ENCODE measurements around the gene DHX29. TPM values are rescaled to one million over a fixed set of nuclear protein-coding genes. Genes with fewer than 3 reads are reported as not detected.
"Not testable (repeated sequence)": the region's sequence is repeated elsewhere in the genome, so short reads cannot be mapped to it uniquely, and the experiment has no call there.

DHX29 gene
- total RNA-seq, 1 experiment from 2014 or later = 23.5 TPM

DNA sequence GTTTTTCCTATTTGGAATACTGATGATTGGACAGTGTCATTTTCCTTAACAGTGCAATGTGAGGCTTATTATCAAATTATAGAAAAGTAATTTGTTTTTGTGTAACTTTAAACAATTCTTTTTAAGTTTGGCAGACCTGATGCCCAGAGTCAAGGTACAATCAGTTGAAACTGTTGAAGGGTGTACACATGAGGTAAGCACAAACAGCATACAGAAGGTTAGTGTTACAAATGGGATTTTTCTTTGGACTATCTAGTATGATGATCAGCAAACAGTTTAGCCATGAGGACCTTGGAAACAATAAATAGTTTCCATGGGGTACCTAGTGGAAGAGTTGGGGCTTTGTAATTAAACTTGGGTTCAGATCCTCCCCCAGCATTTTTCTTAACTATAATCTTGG lies 16.5 kb upstream of the DHX29 start:
- Histone ChIP-seq H3K9ac (ENCODE audit: low read length) (no peak overlapping the region), H3K4me1 (ENCODE audit: low read length) (peaks cover 6% of the 10 kb centered on the region; the same call in 1 of the 2 replicates), H3K9me2 (replicated peaks; ENCODE audit: insufficient read depth, low read length) (no peaks in the 10 kb centered on the region), H3K4me2 (ENCODE audit: low read depth, low read length, poor library complexity, severe bottlenecking) (no peak overlapping the region), H2AFZ (ENCODE audit: low read length) (no peak overlapping the region), H3K27me3 (ENCODE audit: low read length) (no peaks in the 10 kb centered on the region), H4K20me1 (ENCODE audit: insufficient read depth, low read depth, low read length) (peaks cover 6% of the 10 kb centered on the region; the same call in 1 of the 2 replicates), H3K27ac (ENCODE audit: low read length) (no peak overlapping the region), H3K4me3 (ENCODE audit: low read length) (no peak overlapping the region), H3K36me3 (ENCODE audit: insufficient read depth, low read length) (peaks cover 31% of the 10 kb centered on the region; the same call in 1 of the 2 replicates), H3K79me2 (ENCODE audit: low read length) (peaks cover 95% of the 10 kb centered on the region), H3K9me3 (ENCODE audit: low read length) (no peaks in the 10 kb centered on the region)
- DNase-seq = peak; percentile 49

DNA sequence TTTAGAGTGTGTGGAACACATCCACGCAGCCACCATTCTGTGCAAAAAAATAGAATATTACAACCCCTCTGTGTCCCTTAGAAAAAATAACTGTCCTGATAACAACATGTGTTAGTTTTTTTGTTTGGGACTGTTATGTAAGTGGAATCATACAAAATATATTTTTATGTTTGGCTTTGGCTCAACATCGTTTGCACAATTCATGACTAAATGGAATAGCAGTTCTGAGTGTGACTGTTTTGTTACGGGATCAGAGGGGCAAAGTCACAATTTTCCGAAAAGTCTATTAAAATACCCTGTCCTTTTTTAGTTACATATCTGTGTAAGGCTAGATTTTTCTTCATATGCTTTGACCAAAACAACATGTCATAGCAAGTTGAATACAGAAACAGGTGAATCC lies 13.1 kb upstream of the DHX29 start:
- H3K9ac ChIP-seq (ENCODE audit: low read length) = no peak overlapping the region
- no peak overlapping the region for H2AFZ ChIP-seq (ENCODE audit: low read length)
- peaks cover 6% of the 10 kb centered on the region; the same call in 1 of the 2 replicates for H3K4me1 ChIP-seq (ENCODE audit: low read length)
- no peaks in the 10 kb centered on the region for H3K9me2 ChIP-seq (replicated peaks; ENCODE audit: insufficient read depth, low read length)
- DNase-seq = no peak
- H3K36me3 ChIP-seq (ENCODE audit: insufficient read depth, low read length) = peaks cover 17% of the 10 kb centered on the region
- H3K4me2 ChIP-seq (ENCODE audit: low read depth, low read length, poor library complexity, severe bottlenecking) = no peak overlapping the region
- no peaks in the 10 kb centered on the region for H3K27me3 ChIP-seq (ENCODE audit: low read length)
- H4K20me1 ChIP-seq (ENCODE audit: insufficient read depth, low read depth, low read length) = peaks cover 6% of the 10 kb centered on the region; the same call in 1 of the 2 replicates
- no peaks in the 10 kb centered on the region for H3K9me3 ChIP-seq (ENCODE audit: low read length)
- peaks cover 97% of the 10 kb centered on the region for H3K79me2 ChIP-seq (ENCODE audit: low read length)
- no peak overlapping the region for H3K4me3 ChIP-seq (ENCODE audit: low read length)
- H3K27ac ChIP-seq (ENCODE audit: low read length) = no peak overlapping the region

DNA sequence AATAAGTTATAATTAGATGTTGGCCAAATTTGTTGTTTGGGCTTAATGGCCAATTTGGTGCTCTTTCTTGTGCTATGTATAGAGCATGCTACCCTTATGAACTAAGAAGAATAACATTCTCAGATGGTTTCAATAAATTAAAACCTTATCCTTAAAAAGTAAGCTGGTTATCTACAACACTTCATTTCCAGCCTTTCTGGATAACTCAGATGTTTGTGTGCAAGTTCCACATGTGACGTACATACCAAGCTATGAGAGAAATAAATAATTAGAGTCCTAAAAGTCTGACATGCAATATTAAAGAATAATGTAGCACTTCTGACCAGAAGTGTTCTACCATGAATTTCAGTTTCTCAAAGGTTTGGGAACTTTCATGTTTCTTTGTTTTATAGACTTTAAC lies 12.0 kb upstream of the DHX29 start:
- no peak for DNase-seq
- Histone ChIP-seq H3K4me2 (ENCODE audit: low read depth, low read length, poor library complexity, severe bottlenecking) (no peak overlapping the region), H3K27me3 (ENCODE audit: low read length) (no peaks in the 10 kb centered on the region), H2AFZ (ENCODE audit: low read length) (no peak overlapping the region), H3K9ac (ENCODE audit: low read length) (no peak overlapping the region), H3K4me3 (ENCODE audit: low read length) (no peak overlapping the region), H3K9me3 (ENCODE audit: low read length) (peaks cover 5% of the 10 kb centered on the region), H3K4me1 (ENCODE audit: low read length) (peaks cover 6% of the 10 kb centered on the region; the same call in 1 of the 2 replicates), H3K27ac (ENCODE audit: low read length) (no peak overlapping the region), H3K79me2 (ENCODE audit: low read length) (peaks cover 97% of the 10 kb centered on the region), H4K20me1 (ENCODE audit: insufficient read depth, low read depth, low read length) (peaks cover 6% of the 10 kb centered on the region; the same call in 1 of the 2 replicates), H3K9me2 (replicated peaks; ENCODE audit: insufficient read depth, low read length) (no peaks in the 10 kb centered on the region), H3K36me3 (ENCODE audit: insufficient read depth, low read length) (peaks cover 21% of the 10 kb centered on the region)

DNA sequence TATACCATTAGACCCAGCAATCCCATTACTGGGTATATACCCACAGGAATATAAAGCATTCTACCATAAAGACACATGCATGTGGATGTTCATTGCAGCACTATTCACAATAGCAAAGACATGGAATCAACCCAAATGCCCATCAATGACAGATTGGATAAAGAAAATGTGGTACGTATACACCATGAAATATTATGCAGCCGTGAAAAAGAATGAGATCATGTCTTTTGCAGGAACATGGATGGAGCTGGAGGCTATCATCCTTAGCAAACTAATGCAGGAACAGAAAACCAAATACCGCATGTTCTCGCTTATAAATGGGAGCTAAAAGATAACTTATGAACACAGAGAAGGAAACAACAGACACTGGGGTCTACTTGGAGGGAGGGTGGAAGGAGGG lies 10.7 kb upstream of the DHX29 start:
- not testable (repeated sequence) for H3K9ac ChIP-seq (ENCODE audit: low read length); H3K4me1 ChIP-seq (ENCODE audit: low read length); H2AFZ ChIP-seq (ENCODE audit: low read length); H3K4me3 ChIP-seq (ENCODE audit: low read length); DNase-seq; H4K20me1 ChIP-seq (ENCODE audit: insufficient read depth, low read depth, low read length); H3K27me3 ChIP-seq (ENCODE audit: low read length); H3K9me2 ChIP-seq (replicated peaks; ENCODE audit: insufficient read depth, low read length); H3K4me2 ChIP-seq (ENCODE audit: low read depth, low read length, poor library complexity, severe bottlenecking); H3K27ac ChIP-seq (ENCODE audit: low read length); H3K9me3 ChIP-seq (ENCODE audit: low read length)
- Histone ChIP-seq H3K79me2 (ENCODE audit: low read length) (peaks cover 99% of the 10 kb centered on the region), H3K36me3 (ENCODE audit: insufficient read depth, low read length) (peaks cover 26% of the 10 kb centered on the region)

DNA sequence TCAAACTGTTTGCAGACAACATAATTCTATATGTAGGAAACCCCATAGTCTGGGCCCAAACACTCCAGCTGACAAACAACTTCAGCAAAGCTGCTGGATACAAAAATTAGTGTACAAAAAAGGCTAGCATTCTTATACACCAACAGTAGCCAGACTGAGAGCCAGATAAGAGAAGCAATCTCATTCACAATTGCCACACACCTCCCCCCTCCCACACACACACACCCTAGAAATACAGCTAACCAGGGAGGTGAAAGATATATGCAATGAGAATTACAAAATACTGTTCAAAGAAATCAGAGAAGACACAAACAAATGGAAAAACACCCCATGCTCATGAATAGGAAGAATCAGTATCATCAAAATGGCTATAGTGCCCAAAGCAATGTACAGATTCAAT lies 9.3 kb upstream of the DHX29 start:
- no peak overlapping the region for H3K4me2 ChIP-seq (ENCODE audit: low read depth, low read length, poor library complexity, severe bottlenecking)
- peaks cover 40% of the 10 kb centered on the region for H3K36me3 ChIP-seq (ENCODE audit: insufficient read depth, low read length)
- peaks cover 4% of the 10 kb centered on the region; the same call in 1 of the 2 replicates for H3K4me1 ChIP-seq (ENCODE audit: low read length)
- peaks cover 8% of the 10 kb centered on the region; the same call in 1 of the 2 replicates for H4K20me1 ChIP-seq (ENCODE audit: insufficient read depth, low read depth, low read length)
- H3K9ac ChIP-seq (ENCODE audit: low read length) = no peak overlapping the region
- H3K4me3 ChIP-seq (ENCODE audit: low read length) = no peak overlapping the region
- peaks cover 5% of the 10 kb centered on the region for H3K9me3 ChIP-seq (ENCODE audit: low read length)
- H3K27me3 ChIP-seq (ENCODE audit: low read length) = no peaks in the 10 kb centered on the region
- peaks cover 99% of the 10 kb centered on the region for H3K79me2 ChIP-seq (ENCODE audit: low read length)
- H3K9me2 ChIP-seq (replicated peaks; ENCODE audit: insufficient read depth, low read length) = no peaks in the 10 kb centered on the region
- no peak overlapping the region for H2AFZ ChIP-seq (ENCODE audit: low read length)
- no peak for DNase-seq
- no peak overlapping the region for H3K27ac ChIP-seq (ENCODE audit: low read length)

DNA sequence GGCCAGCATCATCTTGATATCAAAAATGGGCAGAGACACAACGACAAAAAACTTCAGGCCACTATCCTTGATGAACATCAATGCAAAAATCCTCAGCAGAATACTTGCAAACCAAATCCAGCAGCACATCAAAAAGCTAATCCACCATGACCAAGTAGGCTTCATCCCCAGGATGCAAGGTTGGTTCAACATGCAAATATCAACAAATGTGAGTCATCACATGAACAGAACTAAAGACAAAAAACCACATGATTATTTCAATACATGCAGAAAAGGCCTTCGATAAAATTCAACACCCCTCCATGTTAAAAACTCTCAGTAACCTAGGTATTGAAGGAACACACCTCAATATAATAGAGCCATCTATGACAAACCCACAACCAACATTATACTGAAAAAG lies 8.8 kb upstream of the DHX29 start:
- H3K9me3 ChIP-seq (ENCODE audit: low read length) = peaks cover 7% of the 10 kb centered on the region
- H3K4me1 ChIP-seq (ENCODE audit: low read length) = peaks cover 4% of the 10 kb centered on the region; the same call in 1 of the 2 replicates
- peaks cover 46% of the 10 kb centered on the region for H3K36me3 ChIP-seq (ENCODE audit: insufficient read depth, low read length)

DNA sequence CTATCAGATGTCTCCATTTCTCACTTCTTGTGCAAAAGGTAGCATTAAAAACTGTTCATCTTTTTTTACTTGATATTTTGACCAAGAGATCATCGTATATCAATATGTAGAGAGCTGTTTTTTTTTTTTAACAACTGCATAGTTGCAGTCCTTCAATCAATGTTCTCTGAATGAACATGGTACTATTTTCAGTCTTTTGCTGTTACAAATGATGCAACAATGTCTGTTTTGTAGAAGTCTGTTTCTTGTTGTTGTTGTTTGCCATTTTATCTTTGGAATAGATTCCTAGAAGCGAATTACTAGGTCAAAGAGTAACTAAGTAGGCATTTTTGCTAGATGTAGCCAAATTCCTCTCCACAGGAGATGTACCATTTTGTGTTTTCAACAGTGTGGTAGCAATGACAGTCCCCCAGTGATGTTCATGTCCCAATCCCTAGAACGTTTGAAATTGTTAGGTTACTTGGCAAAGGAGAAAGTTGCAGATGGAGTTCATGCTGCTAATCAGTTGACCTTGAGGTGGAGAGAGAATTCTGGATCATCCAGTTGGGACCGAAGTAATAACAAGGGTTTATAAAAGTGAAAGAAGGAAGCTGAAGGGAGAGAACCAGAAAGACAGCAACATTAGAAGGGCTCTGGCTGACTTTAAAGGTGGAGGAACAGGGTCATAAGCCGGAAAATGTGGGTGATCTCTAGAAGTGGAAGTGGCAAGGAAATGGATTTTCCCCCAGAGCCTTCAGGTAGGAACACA lies 6.5 kb upstream of the DHX29 start:
- H3K9me3 ChIP-seq (ENCODE audit: low read length) = peaks cover 10% of the 10 kb centered on the region
- H2AFZ ChIP-seq (ENCODE audit: low read length) = no peak overlapping the region
- peaks cover 100% of the 10 kb centered on the region for H3K79me2 ChIP-seq (ENCODE audit: low read length)
- no peaks in the 10 kb centered on the region for H3K27me3 ChIP-seq (ENCODE audit: low read length)
- no peaks in the 10 kb centered on the region for H3K9me2 ChIP-seq (replicated peaks; ENCODE audit: insufficient read depth, low read length)
- no peak overlapping the region for H3K4me2 ChIP-seq (ENCODE audit: low read depth, low read length, poor library complexity, severe bottlenecking)
- no peak overlapping the region for H3K9ac ChIP-seq (ENCODE audit: low read length)
- peaks cover 10% of the 10 kb centered on the region for H3K4me1 ChIP-seq (ENCODE audit: low read length)
- H3K27ac ChIP-seq (ENCODE audit: low read length) = no peak overlapping the region
- H3K4me3 ChIP-seq (ENCODE audit: low read length) = no peak overlapping the region
- peaks cover 2% of the 10 kb centered on the region; the same call in 1 of the 2 replicates for H4K20me1 ChIP-seq (ENCODE audit: insufficient read depth, low read depth, low read length)
- DNase-seq = no peak
- H3K36me3 ChIP-seq (ENCODE audit: insufficient read depth, low read length) = peaks cover 64% of the 10 kb centered on the region

More for the DNA sequence above, 8.8 kb upstream of the DHX29 start:
- Histone ChIP-seq H3K27me3 (ENCODE audit: low read length) (no peaks in the 10 kb centered on the region), H4K20me1 (ENCODE audit: insufficient read depth, low read depth, low read length) (peaks cover 8% of the 10 kb centered on the region; the same call in 1 of the 2 replicates), H2AFZ (ENCODE audit: low read length) (no peak overlapping the region), H3K27ac (ENCODE audit: low read length) (no peak overlapping the region), H3K4me3 (ENCODE audit: low read length) (no peak overlapping the region), H3K79me2 (ENCODE audit: low read length) (peaks cover 99% of the 10 kb centered on the region), H3K9me2 (replicated peaks; ENCODE audit: insufficient read depth, low read length) (no peaks in the 10 kb centered on the region), H3K4me2 (ENCODE audit: low read depth, low read length, poor library complexity, severe bottlenecking) (no peak overlapping the region), H3K9ac (ENCODE audit: low read length) (no peak overlapping the region)
- DNase-seq = no peak

DNA sequence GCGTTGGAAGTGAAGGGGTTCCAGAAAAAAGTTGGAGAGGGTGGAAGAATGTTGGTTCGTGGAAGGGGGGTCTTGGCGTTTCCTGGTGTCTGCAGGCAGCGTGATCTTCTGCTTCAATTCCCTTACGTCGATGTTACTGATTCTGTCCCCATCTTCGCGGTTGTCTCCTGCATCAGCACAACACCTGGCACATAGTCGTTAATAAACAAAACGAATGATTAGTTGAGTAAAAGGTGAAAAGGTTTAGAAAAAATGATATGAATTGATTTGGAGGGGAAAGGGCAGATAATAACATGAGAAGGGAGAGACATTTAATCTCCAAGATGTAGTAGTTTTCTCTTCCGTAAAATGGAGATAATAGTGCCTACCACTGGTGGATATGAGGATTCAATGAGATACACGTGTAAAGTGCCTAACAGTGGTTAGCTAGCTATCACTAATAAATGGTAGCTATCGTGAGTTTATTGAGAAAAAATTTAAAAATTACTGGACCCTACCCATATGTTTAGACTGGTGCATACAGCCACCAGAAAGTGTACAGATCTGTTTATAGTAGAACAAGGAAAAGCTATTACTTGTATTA lies 851 bp upstream of the DHX29 start:
- H3K9me2 ChIP-seq (replicated peaks; ENCODE audit: insufficient read depth, low read length) = no peaks in the 10 kb centered on the region
- peaks cover 41% of the 10 kb centered on the region for H3K4me1 ChIP-seq (ENCODE audit: low read length)
- H2AFZ ChIP-seq (ENCODE audit: low read length) = peak overlapping the region; percentile 69; the same call in 1 of the 2 replicates
- peaks cover 4% of the 10 kb centered on the region; the same call in 1 of the 2 replicates for H3K9me3 ChIP-seq (ENCODE audit: low read length)
- H3K9ac ChIP-seq (ENCODE audit: low read length) = peak overlapping the region; percentile 89
- peak overlapping the region; percentile 92 for H3K4me3 ChIP-seq (ENCODE audit: low read length)
- H3K27ac ChIP-seq (ENCODE audit: low read length) = peak overlapping the region; percentile 65
- peak; percentile 74 for DNase-seq
- no peaks in the 10 kb centered on the region for H3K27me3 ChIP-seq (ENCODE audit: low read length)
- H4K20me1 ChIP-seq (ENCODE audit: insufficient read depth, low read depth, low read length) = 0 out of 2 replicates have a peak, but pooled peaks cover 4% of the 10 kb centered on the region
- H3K79me2 ChIP-seq (ENCODE audit: low read length) = peaks cover 99% of the 10 kb centered on the region
- peak overlapping the region; percentile 95 for H3K4me2 ChIP-seq (ENCODE audit: low read depth, low read length, poor library complexity, severe bottlenecking)
- H3K36me3 ChIP-seq (ENCODE audit: insufficient read depth, low read length) = peaks cover 52% of the 10 kb centered on the region

All from Karpas-422 (cell line).